Measurements from ENCODE around the gene CDCP1.
"Not testable (repeated sequence)": the region's sequence is repeated elsewhere in the genome, so short reads cannot be mapped to it uniquely, and the experiment has no call there.

CDCP1 gene

DNA sequence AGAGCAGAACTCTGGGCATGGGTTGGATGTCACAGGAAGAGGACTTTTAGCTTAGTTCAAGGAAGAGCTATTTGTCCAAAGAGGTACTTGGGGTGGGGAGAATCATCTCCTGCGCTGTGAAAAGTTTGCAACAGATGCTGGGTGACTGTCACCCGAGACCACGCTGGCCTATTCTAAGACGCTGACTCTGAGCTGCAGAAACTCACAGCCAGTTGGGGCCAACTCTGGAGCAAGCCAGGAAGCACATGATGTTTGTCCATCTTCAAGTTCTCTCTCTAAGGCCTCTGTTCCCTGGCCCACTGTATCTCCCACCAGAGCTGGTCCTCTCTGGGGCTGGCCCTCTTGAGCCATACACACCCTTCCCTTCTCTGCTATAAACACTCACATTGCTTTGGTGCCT, 17.9 kb upstream of the CDCP1 start:
- Histone ChIP-seq H3K9me3 (ENCODE audit: control insufficient read depth, insufficient read depth, low read length) (no peaks in the 10 kb centered on the region), H3K36me3 (ENCODE audit: insufficient read depth, low read length) (no peaks in the 10 kb centered on the region), H3K9ac (ENCODE audit: low read depth, low read length) (no peak overlapping the region), H3K4me1 (ENCODE audit: insufficient read depth, low read length) (peaks cover 8% of the 10 kb centered on the region)

DNA sequence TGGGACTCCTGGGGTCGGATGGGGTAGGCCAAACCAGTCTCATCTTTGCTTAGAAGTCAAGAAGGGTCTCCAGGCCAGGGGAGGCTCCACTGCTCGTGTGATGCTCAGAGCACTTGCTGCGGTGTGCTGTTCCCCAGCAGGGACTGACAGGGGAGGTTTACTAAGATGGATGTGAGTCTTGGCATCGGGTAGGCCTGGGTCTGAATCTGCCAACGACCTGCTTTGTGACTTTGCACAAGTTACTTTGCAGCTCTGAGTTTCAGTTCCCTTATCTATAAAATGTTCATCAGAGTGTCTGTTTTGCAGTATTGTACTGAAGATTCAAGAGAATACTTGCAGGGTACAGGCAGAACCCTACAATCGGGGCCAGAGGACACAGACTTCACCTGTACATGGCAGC, 17.3 kb upstream of the CDCP1 start:
- H3K9ac ChIP-seq (ENCODE audit: low read depth, low read length), result no peak overlapping the region
- H3K4me1 ChIP-seq (ENCODE audit: insufficient read depth, low read length), result peaks cover 8% of the 10 kb centered on the region
- H3K36me3 ChIP-seq (ENCODE audit: insufficient read depth, low read length), result no peaks in the 10 kb centered on the region
- H3K9me3 ChIP-seq (ENCODE audit: control insufficient read depth, insufficient read depth, low read length), result no peaks in the 10 kb centered on the region

DNA sequence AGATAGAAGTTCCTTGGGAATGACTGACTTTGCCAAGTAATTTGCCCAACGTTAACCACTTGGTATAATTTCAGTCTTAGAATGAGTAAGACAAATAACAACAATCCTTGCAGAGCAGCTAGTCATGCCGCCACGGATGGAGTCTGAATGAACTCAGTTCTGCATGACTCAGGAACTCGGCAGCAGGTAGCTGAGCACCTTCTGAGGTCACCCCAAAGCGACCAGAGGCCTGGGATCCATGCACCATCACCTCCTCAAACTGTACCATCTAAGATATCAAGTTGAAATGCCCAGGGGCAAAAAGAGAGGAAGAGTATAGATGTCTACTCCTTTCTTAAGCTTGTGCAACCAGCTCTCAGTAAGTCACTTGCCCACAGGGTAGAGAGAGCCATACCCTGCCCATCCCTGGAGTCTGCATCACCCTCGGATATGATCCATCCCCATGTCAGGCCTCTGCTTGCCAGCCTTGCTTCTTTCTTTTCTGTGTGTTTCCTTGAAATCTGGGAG, 8.5 kb upstream of the CDCP1 start:
- Histone ChIP-seq H3K36me3 (ENCODE audit: insufficient read depth, low read length) (no peaks in the 10 kb centered on the region), H3K4me1 (ENCODE audit: insufficient read depth, low read length) (no peaks in the 10 kb centered on the region), H3K9me3 (ENCODE audit: control insufficient read depth, insufficient read depth, low read length) (peaks cover 4% of the 10 kb centered on the region; the same call in 1 of the 2 replicates), H3K9ac (ENCODE audit: low read depth, low read length) (no peak overlapping the region)

DNA sequence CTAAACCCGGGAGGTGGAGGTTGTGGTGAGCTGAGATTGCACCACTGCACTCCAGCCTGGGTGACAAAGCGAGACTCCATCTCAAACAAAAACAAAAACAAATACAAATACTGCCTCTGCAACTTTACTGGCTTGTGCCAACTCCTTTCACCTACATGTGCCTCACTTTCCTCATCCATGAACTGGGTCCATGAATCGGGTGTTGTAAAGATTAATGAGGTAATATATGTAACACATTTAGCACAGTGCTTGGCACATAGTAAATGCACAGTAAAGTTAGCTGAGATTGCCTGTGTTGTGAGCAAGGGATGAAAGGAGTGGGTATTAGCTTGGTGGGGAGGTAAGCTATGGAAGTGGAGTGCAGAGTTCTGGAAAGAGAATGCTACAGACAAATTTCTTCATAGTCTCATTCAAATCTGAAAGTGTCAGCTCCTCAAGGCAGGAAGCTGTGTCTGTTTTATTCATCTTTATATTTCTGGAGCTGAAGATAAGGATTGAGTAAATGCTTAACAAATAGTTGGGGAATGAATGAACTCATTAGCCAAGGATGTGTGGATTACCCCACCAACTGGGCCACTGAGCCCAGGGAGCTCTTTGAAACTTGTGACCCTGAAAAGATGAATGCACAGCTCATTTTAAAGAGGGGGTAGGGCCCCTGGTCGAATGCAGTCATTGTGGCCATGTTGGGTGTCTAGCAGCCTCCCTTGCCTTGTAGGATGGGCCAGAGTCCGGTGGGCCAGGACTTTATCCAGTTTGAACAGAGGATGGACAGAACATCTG, 7.7 kb upstream of the CDCP1 start:
- Histone ChIP-seq H3K9ac (ENCODE audit: low read depth, low read length) (no peak overlapping the region), H3K36me3 (ENCODE audit: insufficient read depth, low read length) (no peaks in the 10 kb centered on the region), H3K4me1 (ENCODE audit: insufficient read depth, low read length) (no peaks in the 10 kb centered on the region), H3K9me3 (ENCODE audit: control insufficient read depth, insufficient read depth, low read length) (peaks cover 4% of the 10 kb centered on the region; the same call in 1 of the 2 replicates)

DNA sequence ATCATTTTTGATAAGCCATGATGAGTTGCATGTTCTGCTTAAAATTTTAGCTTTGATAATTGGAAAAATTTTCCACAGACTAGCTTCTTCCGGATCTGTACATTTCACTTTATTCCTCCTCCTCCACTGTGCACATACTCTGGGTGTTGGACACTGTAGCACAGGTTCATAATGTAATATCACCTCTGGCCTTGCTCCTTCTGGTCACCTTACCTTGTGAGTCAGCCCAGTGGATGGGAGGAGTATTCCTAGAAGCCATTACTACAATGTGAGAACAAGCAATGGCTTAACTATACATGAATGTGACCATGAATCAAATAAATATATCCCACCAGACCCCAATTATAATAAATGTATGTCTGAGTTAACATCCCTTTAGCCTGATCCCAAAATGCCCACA, 6.1 kb upstream of the CDCP1 start:
- Histone ChIP-seq H3K9me3 (ENCODE audit: control insufficient read depth, insufficient read depth, low read length) (peaks cover 4% of the 10 kb centered on the region; the same call in 1 of the 2 replicates), H3K36me3 (ENCODE audit: insufficient read depth, low read length) (no peaks in the 10 kb centered on the region), H3K9ac (ENCODE audit: low read depth, low read length) (no peak overlapping the region), H3K4me1 (ENCODE audit: insufficient read depth, low read length) (no peaks in the 10 kb centered on the region)

GRCh38 chr3:45151100-45151499, 4.9 kb upstream of the CDCP1 start:
- Histone ChIP-seq H3K9ac (ENCODE audit: low read depth, low read length) (no peak overlapping the region), H3K36me3 (ENCODE audit: insufficient read depth, low read length) (no peaks in the 10 kb centered on the region), H3K9me3 (ENCODE audit: control insufficient read depth, insufficient read depth, low read length) (peaks cover 4% of the 10 kb centered on the region; the same call in 1 of the 2 replicates), H3K4me1 (ENCODE audit: insufficient read depth, low read length) (no peaks in the 10 kb centered on the region)

- peaks cover 4% of the 10 kb centered on the region; the same call in 1 of the 2 replicates for H3K9me3 ChIP-seq (ENCODE audit: control insufficient read depth, insufficient read depth, low read length)
- no peaks in the 10 kb centered on the region for H3K36me3 ChIP-seq (ENCODE audit: insufficient read depth, low read length)
- H3K4me1 ChIP-seq (ENCODE audit: insufficient read depth, low read length), result no peaks in the 10 kb centered on the region
Observed at GRCh38 chr3:45148921-45149320, 2.7 kb upstream of the CDCP1 start.

GRCh38 chr3:45145223-45145622, 955 bp downstream of the CDCP1 start:
- Histone ChIP-seq H3K9me3 (ENCODE audit: control insufficient read depth, insufficient read depth, low read length) (no peaks in the 10 kb centered on the region), H3K36me3 (ENCODE audit: insufficient read depth, low read length) (no peaks in the 10 kb centered on the region), H3K9ac (ENCODE audit: low read depth, low read length) (peak overlapping the region; percentile 88), H3K4me1 (ENCODE audit: insufficient read depth, low read length) (0 out of 2 replicates have a peak, but pooled peaks cover 4% of the 10 kb centered on the region)

More at GRCh38 chr3:45148921-45149320, 2.7 kb upstream of the CDCP1 start:
- H3K9ac ChIP-seq (ENCODE audit: low read depth, low read length), result no peak overlapping the region

- Histone ChIP-seq H3K9me3 (ENCODE audit: control insufficient read depth, insufficient read depth, low read length) (no peaks in the 10 kb centered on the region), H3K4me1 (ENCODE audit: insufficient read depth, low read length) (peaks cover 8% of the 10 kb centered on the region; the same call in 1 of the 2 replicates), H3K9ac (ENCODE audit: low read depth, low read length) (no peak overlapping the region), H3K36me3 (ENCODE audit: insufficient read depth, low read length) (no peaks in the 10 kb centered on the region)
Observed at GRCh38 chr3:45143673-45144671, 2.2 kb downstream of the CDCP1 start.

DNA sequence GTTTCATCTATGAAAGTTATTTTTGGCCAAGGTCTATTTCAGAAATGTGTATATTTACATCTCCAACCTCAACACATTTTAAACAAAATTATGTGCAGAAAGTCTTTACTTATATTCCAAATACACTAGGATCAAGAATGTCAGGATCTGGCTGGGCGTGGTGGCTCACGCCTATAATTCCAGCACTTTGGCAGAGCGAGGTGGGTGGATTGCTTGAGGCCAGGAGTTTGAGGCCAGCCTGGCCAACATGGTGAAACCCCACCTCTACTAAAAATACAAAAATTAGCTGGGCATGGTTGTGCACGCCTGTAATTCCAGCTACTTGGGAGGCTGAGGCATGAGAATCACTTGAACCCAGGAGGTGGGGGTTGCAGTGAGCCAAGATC, 5.4 kb downstream of the CDCP1 start:
- H3K4me1 ChIP-seq (ENCODE audit: insufficient read depth, low read length), result peaks cover 15% of the 10 kb centered on the region; the same call in 1 of the 2 replicates

DNA sequence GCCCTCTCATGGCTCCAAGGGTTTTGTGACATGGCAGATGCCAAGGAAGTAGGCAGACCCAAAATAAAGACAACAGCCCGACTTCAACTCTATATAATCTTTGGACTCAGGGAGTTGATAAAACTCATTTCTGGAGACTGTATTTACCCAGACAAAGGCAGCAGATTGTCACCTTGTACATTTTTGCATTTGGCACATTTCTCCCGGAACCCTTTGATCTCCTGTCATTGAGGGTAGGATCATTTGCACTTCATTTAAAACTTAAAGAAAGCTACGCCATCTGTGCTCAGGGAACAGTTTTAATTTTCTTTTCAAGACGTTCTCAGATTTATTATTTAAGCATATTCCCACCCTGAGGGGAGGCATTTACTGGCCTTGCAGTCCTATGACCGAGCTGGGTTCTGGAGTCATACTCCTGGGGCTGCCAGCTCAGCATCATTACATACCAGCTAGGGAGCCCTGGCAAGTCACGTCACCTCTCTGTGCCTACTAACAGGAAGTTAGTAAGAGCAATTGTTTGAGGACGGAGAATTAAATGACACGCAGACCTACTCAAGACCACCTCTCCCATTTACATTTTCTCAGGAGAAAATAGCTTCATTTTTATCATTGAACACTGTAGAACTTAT, 5.9 kb downstream of the CDCP1 start:
- Histone ChIP-seq H3K36me3 (ENCODE audit: insufficient read depth, low read length) (no peaks in the 10 kb centered on the region), H3K9ac (ENCODE audit: low read depth, low read length) (no peak overlapping the region), H3K4me1 (ENCODE audit: insufficient read depth, low read length) (peaks cover 15% of the 10 kb centered on the region; the same call in 1 of the 2 replicates), H3K9me3 (ENCODE audit: control insufficient read depth, insufficient read depth, low read length) (no peaks in the 10 kb centered on the region; the same call in 1 of the 2 replicates)

More for the DNA sequence above, 5.4 kb downstream of the CDCP1 start:
- not testable (repeated sequence) for H3K9me3 ChIP-seq (ENCODE audit: control insufficient read depth, insufficient read depth, low read length); H3K36me3 ChIP-seq (ENCODE audit: insufficient read depth, low read length); H3K9ac ChIP-seq (ENCODE audit: low read depth, low read length)

- no peak overlapping the region for H3K9ac ChIP-seq (ENCODE audit: low read depth, low read length)
- H3K36me3 ChIP-seq (ENCODE audit: insufficient read depth, low read length), result no peaks in the 10 kb centered on the region
- H3K9me3 ChIP-seq (ENCODE audit: control insufficient read depth, insufficient read depth, low read length), result no peaks in the 10 kb centered on the region; the same call in 1 of the 2 replicates
- peaks cover 15% of the 10 kb centered on the region; the same call in 1 of the 2 replicates for H3K4me1 ChIP-seq (ENCODE audit: insufficient read depth, low read length)
Observed at GRCh38 chr3:45139372-45140140, 6.6 kb downstream of the CDCP1 start.

GRCh38 chr3:45137656-45138181, 8.5 kb downstream of the CDCP1 start:
- H3K4me1 ChIP-seq (ENCODE audit: insufficient read depth, low read length), result peaks cover 15% of the 10 kb centered on the region; the same call in 1 of the 2 replicates
- H3K36me3 ChIP-seq (ENCODE audit: insufficient read depth, low read length), result no peaks in the 10 kb centered on the region
- H3K9ac ChIP-seq (ENCODE audit: low read depth, low read length), result no peak overlapping the region
- H3K9me3 ChIP-seq (ENCODE audit: control insufficient read depth, insufficient read depth, low read length), result no peaks in the 10 kb centered on the region; the same call in 1 of the 2 replicates
